Liver (tissue), 9 donors: ENCODE measurements around the gene KCNJ11. TPM values are rescaled to one million over a fixed set of nuclear protein-coding genes. Genes with fewer than 3 reads are reported as not detected.

ENCODE experiments used
- DNase-seq: peaks from one replicate; pipeline ENCODE4 v3.0.0-alpha.2; 2017; ENCODE audit warnings: low spot score
- H3K27ac ChIP-seq, 2 donors: one replicate each; pipeline ENCODE4 v1.7.0; 2013; ENCODE audit warnings: inconsistent platforms in 2 of 2, low read length in 2 of 2, control low read depth in 1 of 2, low read depth in 1 of 2, mild to moderate bottlenecking in 1 of 2
- H3K27me3 ChIP-seq, 4 donors: one replicate each; pipeline versions ENCODE4 v1.6.1 to v1.7.0; 2013; ENCODE audit warnings: low read length in 3 of 4, inconsistent platforms in 1 of 4, mild to moderate bottlenecking in 1 of 4, moderate library complexity in 1 of 4; ENCODE audit not compliant: control insufficient read depth in 4 of 4, insufficient read depth in 4 of 4
- H3K36me3 ChIP-seq, 4 donors: one replicate each; pipeline versions ENCODE4 v1.6.1 to v1.7.0; 2013; ENCODE audit warnings: low read length in 3 of 4, mild to moderate bottlenecking in 3 of 4, low read depth in 1 of 4, moderate library complexity in 1 of 4; ENCODE audit not compliant: control insufficient read depth in 4 of 4, insufficient read depth in 3 of 4
- H3K4me1 ChIP-seq, 4 donors: one replicate each; pipeline versions ENCODE4 v1.6.1 to v1.7.0; 2013; ENCODE audit warnings: low read length in 3 of 4, mild to moderate bottlenecking in 3 of 4, moderate library complexity in 1 of 4; ENCODE audit not compliant: control insufficient read depth in 4 of 4, insufficient read depth in 4 of 4
- H3K4me3 ChIP-seq, 3 donors: one replicate each; pipeline versions ENCODE4 v1.6.1 to v1.7.0; 2013; ENCODE audit warnings: low read length in 3 of 3, control low read depth in 1 of 3, low read depth in 1 of 3, mild to moderate bottlenecking in 1 of 3
- H3K9ac ChIP-seq, 2 donors: one replicate each; pipeline ENCODE4 v1.7.0; 2013; ENCODE audit warnings: low read length in 2 of 2, mild to moderate bottlenecking in 2 of 2, moderate library complexity in 2 of 2, control low read depth in 1 of 2, low read depth in 1 of 2
- H3K9me3 ChIP-seq, 4 donors: one replicate each; pipeline versions ENCODE4 v1.6.1 to v1.7.0; 2013; ENCODE audit warnings: low read length in 3 of 4; ENCODE audit not compliant: control insufficient read depth in 4 of 4
- ATF3 ChIP-seq: IDR thresholded peaks from 2 replicates; pipeline ENCODE4 v1.6.1; 2016; ENCODE audit warnings: antibody characterized with exemption
- CTCF ChIP-seq: fragments of 150-350 bp; IDR thresholded peaks from 2 replicates; pipeline ENCODE4 v1.5.1; 2017; ENCODE audit warnings: improper control_type of control experiment, low read depth, low read length; ENCODE audit not compliant: missing input control
- GABPA ChIP-seq, 2 donors: IDR thresholded peaks in 1 of 2; conservative IDR thresholded peaks in 1 of 2; 2 replicates each; pipeline ENCODE4 v1.6.1; 2016; ENCODE audit warnings: antibody characterized with exemption in 2 of 2, mild to moderate bottlenecking in 1 of 2, moderate library complexity in 1 of 2
- HNF4A ChIP-seq, 2 donors: conservative IDR thresholded peaks; 2 replicates each; pipeline ENCODE4 v1.6.1; 2016; ENCODE audit warnings: antibody characterized with exemption in 2 of 2, mild to moderate bottlenecking in 2 of 2
- NR2F2 ChIP-seq: IDR thresholded peaks from 2 replicates; pipeline ENCODE4 v1.6.1; 2016; ENCODE audit warnings: antibody characterized with exemption
- RAD21 ChIP-seq, 2 donors: IDR thresholded peaks; 2 replicates each; pipeline ENCODE4 v1.6.1; 2016; ENCODE audit warnings: antibody characterized with exemption in 2 of 2, mild to moderate bottlenecking in 2 of 2
- REST ChIP-seq: IDR thresholded peaks from 2 replicates; pipeline ENCODE4 v1.6.1; 2016; ENCODE audit warnings: antibody characterized with exemption, mild to moderate bottlenecking
- RXRA ChIP-seq, 2 donors: IDR thresholded peaks; 2 replicates each; pipeline ENCODE4 v1.6.1; 2017 to 2018; ENCODE audit warnings: antibody characterized with exemption in 2 of 2, mild to moderate bottlenecking in 1 of 2
- SP1 ChIP-seq: IDR thresholded peaks from 2 replicates; pipeline ENCODE4 v1.6.1; 2018; ENCODE audit warnings: antibody characterized with exemption, mild to moderate bottlenecking
- TAF1 ChIP-seq: conservative IDR thresholded peaks from 2 replicates; pipeline ENCODE4 v1.6.1; 2016; ENCODE audit warnings: antibody characterized with exemption, mild to moderate bottlenecking
- YY1 ChIP-seq: IDR thresholded peaks from 2 replicates; pipeline ENCODE4 v1.6.1; 2016; ENCODE audit warnings: antibody characterized with exemption, mild to moderate bottlenecking
- ZBTB33 ChIP-seq: IDR thresholded peaks from 2 replicates; pipeline ENCODE4 v1.6.1; 2016; ENCODE audit warnings: antibody characterized with exemption
- WGBS: extraction: QIAGEN DNeasy Blood & Tissue Kit; methylation state at CpG from one replicate; pipeline ENCODE4 v1.1.7; 2013; 5-methylcytosine and 5-hydroxymethylcytosine counted together
- polyA plus RNA-seq, 2 donors: library from polyadenylated mRNA; stranded (reverse) in 1 of 2; unstranded in 1 of 2; fragments of 200-250 nt in 1 of 2; fragments of >200 nt in 1 of 2; fragmentation: Nextera tagmentation in 1 of 2; extraction: Ambion mirVana in 1 of 2; gene quantifications; one replicate each; pipeline versions ENCODE4 v1.2.1 to v1.2.3, GENCODE V29; 2013 to 2015
- total RNA-seq, 2 donors: library from RNA; depleted of rRNA; stranded (reverse); fragments of >200 nt; gene quantifications; one replicate each; pipeline ENCODE4 v1.2.3, GENCODE V29; 2014
- donor health status: healthy.
- donor health status: healthy.
- donor health status: healthy.
- donor health status: healthy.
- donor health status: healthy.

The KCNJ11 gene
- total and polyA plus RNA-seq, 4 donors, result 0.28 to 1.1 (median 0.75) TPM; not detected in 1

GRCh38 chr11:17369094-17369493 is 19.4 kb downstream of the KCNJ11 start:
- peaks cover 36 to 60% (median 37%) of the 10 kb centered on the region in 4 donors for H3K9me3 ChIP-seq
- no peak for TF ChIP-seq RXRA (IDR thresholded peaks at IDR 0.05)
- no peak overlapping the region for H3K27ac ChIP-seq
- no peak overlapping the region for H3K9ac ChIP-seq
- peaks cover 0 to 4% (median 0%) of the 10 kb centered on the region in 4 donors for H3K36me3 ChIP-seq
- no peak overlapping the region for H3K4me3 ChIP-seq
- DNase-seq, result no peak
- no peaks in the 10 kb centered on the region for H3K27me3 ChIP-seq
- H3K4me1 ChIP-seq, result no peaks in the 10 kb centered on the region

GRCh38 chr11:17368551-17368950 is 19.9 kb downstream of the KCNJ11 start:
- no peaks in the 10 kb centered on the region for H3K27me3 ChIP-seq
- no peak overlapping the region for H3K27ac ChIP-seq
- H3K4me1 ChIP-seq, result no peaks in the 10 kb centered on the region
- H3K9ac ChIP-seq, result no peak overlapping the region
- no peak for DNase-seq
- peaks cover 33 to 56% (median 36%) of the 10 kb centered on the region in 4 donors for H3K9me3 ChIP-seq
- TF ChIP-seq NR2F2 (no peak), RAD21 (IDR thresholded peaks at IDR 0.05) (no peak), SP1 (no peak), TAF1 (no peak), GABPA (IDR thresholded peaks at IDR 0.05 in 1 of 2, conservative IDR thresholded peaks at IDR 0.05 in 1 of 2) (no peak), YY1 (no peak), REST (no peak), ZBTB33 (no peak), ATF3 (no peak), HNF4A (conservative IDR thresholded peaks at IDR 0.05) (no peak), CTCF (no peak)
- H3K4me3 ChIP-seq, result no peak overlapping the region
- WGBS, result 96% methylated on average over 3 of the region's 3 CpGs
- H3K36me3 ChIP-seq, result peaks cover 0 to 3% (median 0%) of the 10 kb centered on the region in 4 donors
